HepG2 (cell line): ENCODE results near the gene PRTN3. TPM values are rescaled to one million over a fixed set of nuclear protein-coding genes. Genes with fewer than 3 reads are reported as not detected.

ENCODE experiments used
- ATAC-seq: fragments of 200-7000 bp; cut with Tn5 transposase; 3 replicates; pipeline ENCODE4 v1.9.1; 2020; ENCODE audit warnings: mild to moderate bottlenecking, moderate library complexity
- BruUV-seq: library from RNA; stranded (reverse); fragments of 400-500 nt; replicated peaks from 2 replicates; lab custom pipeline; 2021; lab: Mats Ljungman, UMichigan
- CTCF ChIA-PET: fragments of 300-600 bp; formaldehyde crosslinking; extraction: SDS; loops from one replicate; lab custom pipeline; 2021; ENCODE audit warnings: low total read pairs, inconsistent platforms, low intra/inter-chr PET ratio; lab: Yijun Ruan, JAX
- POLR2A ChIA-PET: fragments of 350-600 bp; sonication (Branson Sonifier 250); formaldehyde crosslinking; loops from one replicate; lab custom pipeline; 2020; ENCODE audit warnings: antibody characterized with exemption, inconsistent platforms; lab: Yijun Ruan, JAX
- DNase-seq: peaks from one replicate; pipeline ENCODE4 v3.0.0-alpha.2; 2015; ENCODE audit warnings: low spot score
- FAIRE-seq: peaks from 3 replicates; lab custom pipeline; 2011; peaks lifted over from hg19 to GRCh38; lab: Jason Lieb, UNC
- H2AFZ ChIP-seq: one replicate; pipeline ENCODE4 v1.6.1; 2011; ENCODE audit warnings: low read length, inconsistent platforms
- H3K27ac ChIP-seq: fragments of 300-600 bp; 3 replicates; pipeline ENCODE4 v1.8.0; 2011; ENCODE audit warnings: mixed run types, mild to moderate bottlenecking, mixed read lengths, low read length, inconsistent platforms; ENCODE audit not compliant: insufficient read depth; ENCODE audit errors: extremely low read length
- H3K27me3 ChIP-seq, 2 experiments: fragments of 200-600 bp in 1 of 2; 2 replicates in 1 of 2; 3 replicates in 1 of 2; pipeline versions ENCODE4 v1.6.0 to v1.8.0; 2011; ENCODE audit warnings: low read length in 2 of 2, mild to moderate bottlenecking in 2 of 2, moderate library complexity in 2 of 2, inconsistent platforms in 1 of 2; ENCODE audit not compliant: insufficient read depth in 2 of 2, control insufficient read depth in 1 of 2
- H3K36me3 ChIP-seq, 2 experiments: fragments of 200-600 bp in 1 of 2; replicated peaks in 1 of 2; 2 replicates in 1 of 2; 3 replicates in 1 of 2; pipeline versions ENCODE4 v1.5.1 to v1.8.0; 2011; ENCODE audit warnings: low read length in 2 of 2, inconsistent platforms in 1 of 2; ENCODE audit not compliant: insufficient read depth in 2 of 2, control insufficient read depth in 1 of 2
- H3K4me1 ChIP-seq: 2 replicates; pipeline ENCODE4 v1.5.1; 2012; ENCODE audit warnings: low read length, inconsistent platforms; ENCODE audit not compliant: insufficient read depth
- H3K4me2 ChIP-seq: 2 replicates; pipeline ENCODE4 v1.6.0; 2011; ENCODE audit warnings: low read depth, low read length, inconsistent platforms
- H3K4me3 ChIP-seq, 3 experiments: fragments of 200-600 bp in 1 of 3; sonication (generic), shearing (Covaris generic) in 1 of 3; replicated peaks in 1 of 3; 2 replicates each; pipeline ENCODE4 v1.5.1; 2011 to 2016; ENCODE audit warnings: low read length in 3 of 3, inconsistent platforms in 2 of 3, low read depth in 2 of 3, mild to moderate bottlenecking in 2 of 3, control low read depth in 1 of 3, mixed read lengths in 1 of 3; ENCODE audit not compliant: insufficient read depth in 1 of 3
- H3K79me2 ChIP-seq: one replicate; pipeline ENCODE4 v1.6.1; 2011; ENCODE audit warnings: low read length, inconsistent platforms; ENCODE audit not compliant: insufficient read depth
- H3K9ac ChIP-seq: 2 replicates; pipeline ENCODE4 v1.6.0; 2011; ENCODE audit warnings: mild to moderate bottlenecking, low read depth, low read length, inconsistent platforms; ENCODE audit not compliant: insufficient read depth
- H3K9me3 ChIP-seq: 2 replicates; pipeline ENCODE4 v1.5.1; 2012; ENCODE audit warnings: mild to moderate bottlenecking, low read length
- H4K20me1 ChIP-seq: 2 replicates; pipeline ENCODE4 v1.6.0; 2011; ENCODE audit warnings: inconsistent platforms, mild to moderate bottlenecking, low read length, moderate library complexity; ENCODE audit not compliant: insufficient read depth
- GATAD2A ChIP-seq: IDR thresholded peaks from 2 replicates; pipeline ENCODE4 v1.6.1; 2016
- HNRNPL ChIP-seq: fragments of 200-400 bp; formaldehyde crosslinking; IDR thresholded peaks from 2 replicates; pipeline ENCODE4 v1.6.1; 2017; ENCODE audit warnings: mild to moderate bottlenecking, low read depth, low read length
- IRF2 ChIP-seq: IDR thresholded peaks from 2 replicates; pipeline ENCODE4 v1.6.1; 2018; ENCODE audit warnings: missing genetic modification reagents, missing compliant biosample characterization
- PHF20 ChIP-seq: sonication (generic); formaldehyde crosslinking; IDR thresholded peaks from 2 replicates; pipeline ENCODE4 v1.5.0; 2020; ENCODE audit warnings: mild to moderate bottlenecking, missing genetic modification reagents
- PHF21A ChIP-seq: sonication (generic); formaldehyde crosslinking; IDR thresholded peaks from 2 replicates; pipeline ENCODE4 v1.5.0; 2020; ENCODE audit warnings: mild to moderate bottlenecking, missing genetic modification reagents
- POLR2AphosphoS2 ChIP-seq: IDR thresholded peaks from 2 replicates; pipeline ENCODE4 v1.6.1; 2011; ENCODE audit warnings: low read depth, low read length, improper control_type of control experiment
- PTBP1 ChIP-seq: fragments of 200-400 bp; formaldehyde crosslinking; IDR thresholded peaks from 2 replicates; pipeline ENCODE4 v1.6.1; 2018; ENCODE audit warnings: low read length, low read depth; ENCODE audit not compliant: poor library complexity, severe bottlenecking
- SPEN ChIP-seq: sonication (generic); formaldehyde crosslinking; IDR thresholded peaks from 2 replicates; pipeline ENCODE4 v1.5.1; 2020; ENCODE audit warnings: low read depth, mild to moderate bottlenecking, missing genetic modification reagents
- ZBTB1 ChIP-seq: sonication (generic); formaldehyde crosslinking; IDR thresholded peaks from 2 replicates; pipeline ENCODE4 v1.4.0; 2020; ENCODE audit warnings: missing genetic modification reagents, borderline replicate concordance
- ZNF282 ChIP-seq: fragments of 450-650 bp; IDR thresholded peaks from 2 replicates; pipeline ENCODE4 v1.6.1; 2018; ENCODE audit not compliant: partially characterized antibody
- ZNF564 ChIP-seq: sonication (generic); formaldehyde crosslinking; IDR thresholded peaks from 2 replicates; pipeline ENCODE4 v1.8.1; 2023; ENCODE audit warnings: mild to moderate bottlenecking, missing genetic modification reagents
- ZSCAN21 ChIP-seq: sonication (generic); formaldehyde crosslinking; IDR thresholded peaks from 2 replicates; pipeline ENCODE4 v1.8.0; 2022; ENCODE audit warnings: mild to moderate bottlenecking, missing genetic modification reagents, moderate library complexity, borderline replicate concordance
- WGBS: methylation state at CpG from one replicate; pipeline ENCODE4 v1.1.6; 2017; ENCODE audit warnings: low lambda C conversion rate; 5-methylcytosine and 5-hydroxymethylcytosine counted together
- in situ Hi-C: cut with HindIII; loops from 2 replicates; pipeline ENCODE4 v1.10.0; 2017; ENCODE audit warnings: low pct_unique_long_range_greater_than_20kb; ENCODE audit not compliant: extremely low pct_ligation_motif_present
- intact Hi-C: fragments of 100-400 bp; cut with micrococcal nuclease; formaldehyde crosslinking; loops from one replicate; pipeline ENCODE4 v1.10.0; 2022; ENCODE audit not compliant: unreplicated experiment
- polyA plus RNA-seq, 8 experiments: library from polyadenylated mRNA; depleted of rRNA in 3 of 8; stranded (reverse) in 7 of 8; unstranded in 1 of 8; fragments of >200 nt; fragmentation: Illumina TruSeq in 4 of 8; extraction: Trizol in 4 of 8; gene quantifications; 2 replicates each; pipeline versions ENCODE4 v1.2.1 to v1.2.3, GENCODE V29; 2011 to 2016; ENCODE audit warnings: low read depth in 4 of 8, missing spikeins in 1 of 8, mixed read lengths in 1 of 8; ENCODE audit not compliant: insufficient read depth in 1 of 8
- total RNA-seq, 5 experiments: library from RNA; depleted of rRNA; stranded (reverse); fragments of >200 nt; fragmentation: Illumina TruSeq; extraction: Trizol; gene quantifications; 2 replicates each; pipeline ENCODE4 v1.2.3, GENCODE V29; 2016; ENCODE audit warnings: low read depth in 1 of 5
- TF ChIP-seq, protein P1 (sequence below): sonication (generic); formaldehyde crosslinking; IDR thresholded peaks from 2 replicates; pipeline ENCODE4 v1.8.0; 2022; ENCODE audit warnings: low read depth, missing genetic modification reagents
- TF ChIP-seq, protein P2 (sequence below): sonication (generic); formaldehyde crosslinking; IDR thresholded peaks from 2 replicates; pipeline ENCODE4 v1.4.0; 2020; ENCODE audit warnings: missing genetic modification reagents

Gene PRTN3
- total and polyA plus RNA-seq, 2 of the 13 experiments (the other 11 are each of a cell fraction or from before 2014, with no cell fraction given): not detected

DNA sequence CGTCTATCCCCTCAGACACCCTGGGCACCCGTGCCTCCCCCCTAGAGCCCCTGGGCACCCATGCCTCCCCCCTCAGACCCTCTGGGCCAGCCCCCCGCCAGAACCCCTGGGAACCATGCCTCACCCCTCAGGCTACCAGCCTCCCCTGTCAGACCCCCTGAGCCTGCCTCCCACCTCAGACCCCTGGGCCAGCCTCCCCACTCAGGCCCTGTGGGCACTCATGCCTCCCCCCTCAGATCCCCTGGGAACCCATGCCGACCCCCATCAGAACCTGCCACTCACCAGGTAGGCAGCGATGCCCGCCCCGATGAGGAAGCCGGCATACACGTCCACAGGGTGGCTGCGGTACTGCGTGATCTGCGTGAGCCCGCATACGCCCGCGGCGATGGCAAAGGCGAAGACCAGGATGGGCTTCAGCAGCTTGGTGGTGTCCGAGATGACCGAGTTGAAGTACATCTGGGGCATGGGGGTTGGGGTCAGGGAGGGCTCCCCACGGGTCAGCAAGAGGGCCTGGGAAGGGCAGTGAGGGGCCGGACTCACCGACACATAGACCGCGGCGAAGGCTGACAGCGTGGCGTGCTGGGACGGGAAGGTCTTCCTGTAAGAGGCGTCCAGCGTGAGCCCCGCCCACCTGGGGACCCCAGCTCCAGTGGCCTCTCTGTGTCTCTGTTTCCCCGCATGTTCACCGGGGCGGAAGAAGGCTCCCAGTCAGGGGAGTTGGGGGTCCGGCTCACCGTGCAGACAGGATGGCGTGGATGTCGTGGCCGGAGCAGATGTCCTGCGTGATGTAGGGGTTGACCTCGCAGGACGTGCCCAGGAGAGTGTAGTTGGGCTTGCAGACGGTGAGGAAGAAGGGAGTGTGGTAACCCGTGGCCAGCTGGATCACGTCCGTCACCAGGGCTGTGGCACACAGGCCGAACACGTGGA is 26.4 kb upstream of the PRTN3 start (continued):
- TF ChIP-seq PHF20 (CRISPR knock-in tag) (no peak), PTBP1 (peak; percentile 46)
- TF ChIP-seq, all 625 proteins: peak for 14

DNA sequence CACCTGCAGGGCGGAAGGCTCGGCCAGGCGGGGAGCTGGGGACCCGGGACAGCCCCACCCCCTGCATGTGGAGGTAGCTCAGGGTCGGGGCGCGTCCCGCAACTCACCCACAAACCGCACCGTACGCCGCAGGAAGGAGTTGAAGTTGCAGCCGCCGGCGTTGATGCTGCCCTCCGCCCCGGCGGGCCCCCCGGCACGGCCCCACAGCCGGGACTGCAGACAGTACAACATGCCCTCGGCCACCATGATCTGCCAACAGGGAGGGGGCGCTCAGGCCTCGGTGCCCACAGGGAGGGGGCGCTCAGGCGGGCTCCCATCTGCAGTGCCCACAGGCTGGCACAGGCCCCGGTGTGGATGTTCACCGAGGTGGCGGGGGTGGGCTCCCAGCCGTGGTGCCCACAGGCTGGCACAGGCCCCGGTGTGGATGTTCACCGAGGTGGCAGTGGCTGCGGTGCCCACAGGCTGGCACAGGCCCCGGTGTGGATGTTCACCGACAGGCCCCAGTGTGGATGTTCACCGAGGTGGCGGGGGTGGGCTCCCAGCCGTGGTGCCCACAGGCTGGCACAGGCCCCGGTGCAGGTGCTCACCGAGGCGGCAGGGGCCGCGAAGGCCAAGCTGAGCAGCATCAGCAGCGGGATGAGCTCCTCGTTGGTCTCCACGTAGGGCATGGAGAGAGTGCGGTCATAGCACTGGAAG is 25.6 kb upstream of the PRTN3 start:
- WGBS: 97% methylated on average over 18 of the region's 47 CpGs
- BruUV-seq: no TSS peak
- H2AFZ ChIP-seq: no peak overlapping the region
- no peak for DNase-seq
- H3K27ac ChIP-seq: no peak overlapping the region
- POLR2A ChIA-PET: interaction anchor here (1.1 kb wide), 1 partner anchor 18 kb away, joined by 3 read pairs; no protein-coding TSS in a partner anchor
- in situ Hi-C loops: no loop called here
- H3K36me3 ChIP-seq: peaks cover 7 to 18% of the 10 kb centered on the region in 2 experiments; a peak in 4 of 5 replicates
- H3K27me3 ChIP-seq: no peaks in the 10 kb centered on the region
- CTCF ChIA-PET: no interaction called here
- no peak overlapping the region for H3K4me3 ChIP-seq
- H3K4me2 ChIP-seq: no peak overlapping the region
- peak; percentile 20 for ATAC-seq
- no peak for FAIRE-seq
- intact Hi-C loops: no loop called here
- no peaks in the 10 kb centered on the region for H3K4me1 ChIP-seq
- H3K9me3 ChIP-seq: no peaks in the 10 kb centered on the region
- no peaks in the 10 kb centered on the region for H3K79me2 ChIP-seq
- H3K9ac ChIP-seq: no peak overlapping the region
- H4K20me1 ChIP-seq: peaks cover 18% of the 10 kb centered on the region; the same call in 1 of the 2 replicates
- TF ChIP-seq ZNF282 (no peak), GATAD2A (CRISPR knock-in tag) (no peak), ZNF564 (no peak), SPEN (CRISPR knock-in tag) (no peak), ZSCAN21 (CRISPR knock-in tag) (no peak), ZBTB1 (no peak), PHF21A (CRISPR knock-in tag) (no peak), POLR2AphosphoS2 (0 out of 2 replicates have a peak, but pooled peaks have one; percentile 25), HNRNPL (peak; percentile 92), IRF2 (CRISPR knock-in tag) (no peak)
- TF ChIP-seq, protein P1, sequence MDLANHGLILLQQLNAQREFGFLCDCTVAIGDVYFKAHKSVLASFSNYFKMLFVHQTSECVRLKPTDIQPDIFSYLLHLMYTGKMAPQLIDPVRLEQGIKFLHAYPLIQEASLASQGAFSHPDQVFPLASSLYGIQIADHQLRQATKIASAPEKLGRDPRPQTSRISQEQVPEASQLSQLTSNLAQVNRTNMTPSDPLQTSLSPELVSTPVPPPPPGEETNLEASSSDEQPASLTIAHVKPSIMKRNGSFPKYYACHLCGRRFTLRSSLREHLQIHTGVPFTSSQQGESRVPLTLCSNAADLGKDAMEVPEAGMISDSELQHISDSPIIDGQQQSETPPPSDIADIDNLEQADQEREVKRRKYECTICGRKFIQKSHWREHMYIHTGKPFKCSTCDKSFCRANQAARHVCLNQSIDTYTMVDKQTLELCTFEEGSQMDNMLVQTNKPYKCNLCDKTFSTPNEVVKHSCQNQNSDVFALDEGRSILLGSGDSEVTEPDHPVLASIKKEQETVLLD (CRISPR knock-in tag): no peak
- TF ChIP-seq, protein P2, sequence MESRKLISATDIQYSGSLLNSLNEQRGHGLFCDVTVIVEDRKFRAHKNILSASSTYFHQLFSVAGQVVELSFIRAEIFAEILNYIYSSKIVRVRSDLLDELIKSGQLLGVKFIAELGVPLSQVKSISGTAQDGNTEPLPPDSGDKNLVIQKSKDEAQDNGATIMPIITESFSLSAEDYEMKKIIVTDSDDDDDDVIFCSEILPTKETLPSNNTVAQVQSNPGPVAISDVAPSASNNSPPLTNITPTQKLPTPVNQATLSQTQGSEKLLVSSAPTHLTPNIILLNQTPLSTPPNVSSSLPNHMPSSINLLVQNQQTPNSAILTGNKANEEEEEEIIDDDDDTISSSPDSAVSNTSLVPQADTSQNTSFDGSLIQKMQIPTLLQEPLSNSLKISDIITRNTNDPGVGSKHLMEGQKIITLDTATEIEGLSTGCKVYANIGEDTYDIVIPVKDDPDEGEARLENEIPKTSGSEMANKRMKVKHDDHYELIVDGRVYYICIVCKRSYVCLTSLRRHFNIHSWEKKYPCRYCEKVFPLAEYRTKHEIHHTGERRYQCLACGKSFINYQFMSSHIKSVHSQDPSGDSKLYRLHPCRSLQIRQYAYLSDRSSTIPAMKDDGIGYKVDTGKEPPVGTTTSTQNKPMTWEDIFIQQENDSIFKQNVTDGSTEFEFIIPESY (CRISPR knock-in tag): no peak
